ENCODE measurements around the gene PKNOX1.
"Not testable (repeated sequence)": the region's sequence is repeated elsewhere in the genome, so short reads cannot be mapped to it uniquely, and the experiment has no call there.

PKNOX1 gene

DNA sequence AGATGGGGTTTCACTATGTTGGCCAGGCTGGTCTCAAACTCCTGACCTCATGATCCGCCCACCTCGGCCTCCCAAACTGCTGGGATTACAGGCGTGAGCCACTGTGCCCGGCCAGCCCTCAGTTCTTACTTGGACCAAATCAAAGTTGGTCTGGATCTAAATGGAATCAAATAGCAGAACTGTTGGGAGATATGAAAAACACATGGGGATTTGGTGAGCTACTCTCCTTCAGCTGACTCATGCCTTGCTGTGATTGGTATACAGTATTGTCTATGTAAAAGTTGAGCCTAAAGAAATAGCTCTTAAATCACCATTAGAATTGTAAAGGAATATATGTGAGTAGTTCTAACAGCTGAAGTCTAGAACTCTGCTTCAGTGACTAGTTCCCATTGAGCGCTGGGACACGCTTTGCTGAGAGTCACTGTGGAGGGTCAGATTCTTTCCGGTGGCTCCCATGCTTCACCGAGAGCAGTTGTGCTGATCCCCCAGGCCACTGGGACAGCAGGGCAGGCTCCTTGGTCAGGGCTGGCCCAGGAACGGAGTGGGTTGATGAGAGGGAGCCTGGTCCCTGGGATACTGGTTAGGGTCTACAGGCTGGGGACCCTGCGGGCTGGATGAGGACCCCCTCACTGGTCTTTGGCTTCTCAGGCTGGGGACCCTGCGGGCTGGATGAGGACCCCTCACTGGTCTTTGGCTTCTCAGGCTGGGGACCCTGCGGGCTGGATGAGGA lies 14.0 kb downstream of the PKNOX1 start:
- DNase-seq: no peak

DNA sequence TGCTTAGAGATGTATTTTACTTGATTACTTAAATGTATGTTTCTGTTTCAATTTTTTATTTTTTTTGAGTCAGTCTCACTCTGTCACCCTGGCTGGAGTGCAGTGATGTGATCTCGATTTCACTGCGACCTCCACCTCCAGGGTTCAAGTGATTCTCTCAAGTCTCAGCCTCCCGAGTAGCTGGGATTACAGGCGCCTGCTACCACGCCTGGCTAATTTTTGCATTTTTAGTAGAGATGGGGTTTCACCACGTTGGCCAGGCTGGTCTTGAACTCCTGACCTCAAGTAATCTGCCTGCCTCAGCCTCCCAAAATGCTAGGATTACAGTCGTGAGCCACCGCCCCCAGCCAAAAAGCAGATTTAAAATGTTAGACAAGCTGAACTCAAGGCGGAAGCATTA lies 15.0 kb downstream of the PKNOX1 start:
- not testable (repeated sequence) for DNase-seq

DNA sequence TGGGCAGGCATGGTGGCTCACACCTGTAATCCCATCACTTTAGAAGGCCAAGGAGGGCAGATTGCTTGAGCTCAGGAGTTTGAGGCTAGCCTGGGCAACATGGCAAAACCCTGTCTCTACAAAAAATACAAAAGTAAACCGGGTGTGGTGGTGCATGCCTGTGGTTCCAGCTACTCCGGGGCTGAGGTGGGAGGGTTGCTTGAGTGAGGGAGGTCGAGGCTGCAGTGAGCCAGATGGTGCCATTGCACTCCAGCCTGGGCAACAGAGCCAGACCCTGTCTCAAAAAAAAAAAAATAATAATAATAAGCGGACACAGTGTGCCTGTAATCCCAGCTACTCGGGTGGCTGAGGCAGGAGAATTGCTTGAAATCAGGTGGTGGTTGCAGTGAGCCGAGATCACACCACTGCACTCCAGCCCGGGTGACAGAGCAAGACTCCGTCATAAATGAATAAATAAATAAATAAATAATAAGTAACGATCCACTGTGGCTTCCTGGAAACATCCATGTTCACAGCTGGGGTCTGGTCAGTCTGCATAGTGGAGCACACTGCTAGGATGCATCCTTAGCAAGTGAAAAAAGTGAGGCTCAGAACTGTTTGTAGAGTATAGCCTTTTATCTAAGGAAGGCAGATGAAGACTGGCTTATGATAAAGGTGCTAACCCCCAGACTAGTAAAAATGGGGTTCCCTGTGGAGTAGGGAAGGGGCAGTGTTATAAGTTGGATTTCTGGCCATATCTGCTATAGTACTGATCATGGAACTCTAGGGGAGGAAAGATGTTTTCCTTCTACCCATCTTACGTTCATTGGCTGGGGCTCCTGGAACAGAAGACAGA lies 15.7 kb downstream of the PKNOX1 start:
- peak; percentile 38 for DNase-seq

DNA sequence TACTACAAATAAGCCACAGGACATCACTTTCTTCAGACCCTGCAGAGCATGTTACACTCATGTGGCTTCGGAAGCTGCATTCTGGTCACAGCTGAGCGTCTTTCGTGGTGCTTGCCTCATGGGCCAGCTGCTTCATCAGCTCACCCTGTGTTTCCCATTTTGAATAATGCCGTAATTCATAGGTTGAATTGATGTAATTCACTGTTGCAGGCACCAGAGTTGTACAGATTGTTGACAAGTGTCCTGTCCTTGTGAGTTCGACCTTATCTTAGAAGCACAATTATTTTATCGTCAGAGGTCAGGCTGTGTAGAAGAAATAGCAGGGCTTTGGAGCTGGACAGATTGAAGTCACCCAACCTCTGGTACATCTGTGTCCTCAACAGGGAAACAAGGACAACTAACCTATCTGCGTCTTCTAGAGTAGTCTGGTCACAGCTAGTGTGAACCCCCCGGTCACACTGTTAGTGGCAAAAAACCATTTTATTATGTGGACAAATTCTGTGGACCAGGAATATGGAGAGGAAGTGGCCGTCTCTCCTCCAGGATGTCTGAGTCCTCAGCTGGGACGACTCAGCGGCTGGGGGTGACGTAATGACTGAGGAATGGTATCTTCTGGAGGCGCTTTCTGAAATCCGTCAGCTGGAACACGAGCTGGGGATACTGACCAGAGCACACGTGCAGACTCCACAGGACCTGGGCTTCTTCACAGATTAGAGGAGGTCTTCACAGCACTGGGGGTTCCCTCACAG lies 17.8 kb downstream of the PKNOX1 start:
- peak; percentile 71 for DNase-seq

DNA sequence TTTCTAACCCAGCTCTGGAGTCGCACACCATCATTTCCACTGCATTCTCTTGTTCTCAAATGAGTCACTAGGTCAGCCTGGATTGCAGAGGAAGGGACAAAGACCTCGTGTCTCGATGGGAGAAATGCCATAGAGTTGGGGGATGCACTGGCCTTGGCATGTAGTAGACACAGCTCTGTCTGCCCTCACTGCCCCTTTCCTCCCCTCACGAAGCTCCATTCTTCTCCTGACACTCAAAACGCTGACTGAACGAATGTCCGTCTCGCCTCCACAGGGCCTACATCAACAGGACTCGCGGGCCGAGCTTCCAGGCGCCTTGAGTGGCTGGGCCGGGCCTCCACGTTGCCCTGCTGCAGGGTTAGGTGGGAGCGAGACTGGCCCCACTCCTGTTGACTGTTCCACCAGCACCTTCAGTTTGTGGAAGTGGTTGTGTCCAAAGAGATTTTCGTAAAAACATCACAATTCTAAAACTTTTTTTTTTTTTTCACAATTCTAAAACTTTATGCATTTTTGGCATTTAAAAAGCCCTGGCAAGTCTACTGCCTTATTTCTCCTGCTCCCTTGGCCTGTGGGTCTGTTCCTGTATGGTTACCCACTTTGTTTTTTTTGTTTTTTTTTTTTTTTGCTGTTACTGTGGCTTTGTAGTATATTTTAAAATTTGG lies 18.8 kb downstream of the PKNOX1 start:
- peak; percentile 16 for DNase-seq

DNA sequence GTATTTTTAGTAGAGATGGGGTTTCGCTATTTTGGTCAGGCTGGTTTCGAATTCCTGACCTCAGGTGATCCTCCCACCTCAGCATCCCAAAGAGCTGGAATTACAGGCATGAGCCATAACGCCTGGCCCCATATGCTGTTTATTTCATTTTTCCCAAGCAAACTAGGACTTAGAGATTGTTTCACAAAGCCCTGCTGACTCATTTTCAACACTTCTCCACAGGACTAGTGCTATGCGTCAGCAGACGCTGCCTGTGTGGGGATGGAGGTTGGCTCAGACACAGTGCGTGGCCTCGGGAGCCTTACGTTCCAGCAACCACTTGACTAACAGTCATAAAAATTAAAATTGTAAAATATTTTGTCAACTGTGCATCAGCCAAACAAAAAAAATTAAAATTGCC lies 22.7 kb downstream of the PKNOX1 start:
- no peak for DNase-seq

DNA sequence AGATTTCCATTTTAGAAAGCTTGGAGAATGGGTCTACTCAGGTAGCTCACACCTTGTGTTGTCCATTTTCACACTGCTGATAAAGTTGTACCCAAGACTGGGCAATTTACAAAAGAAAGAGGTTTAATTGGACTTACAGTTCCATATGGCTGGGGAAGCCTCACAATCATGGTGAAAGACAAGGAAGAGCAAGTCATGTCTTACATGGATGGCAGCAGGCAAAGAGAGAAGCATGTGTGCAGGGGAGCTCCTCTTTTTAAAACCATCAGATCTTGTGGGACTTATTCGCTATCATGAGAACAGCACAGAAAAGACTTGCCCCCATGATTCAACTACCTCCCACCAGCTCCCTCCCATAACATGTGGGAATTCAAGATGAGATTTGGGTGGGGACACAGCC lies 23.6 kb downstream of the PKNOX1 start:
- not testable (repeated sequence) for DNase-seq

DNA sequence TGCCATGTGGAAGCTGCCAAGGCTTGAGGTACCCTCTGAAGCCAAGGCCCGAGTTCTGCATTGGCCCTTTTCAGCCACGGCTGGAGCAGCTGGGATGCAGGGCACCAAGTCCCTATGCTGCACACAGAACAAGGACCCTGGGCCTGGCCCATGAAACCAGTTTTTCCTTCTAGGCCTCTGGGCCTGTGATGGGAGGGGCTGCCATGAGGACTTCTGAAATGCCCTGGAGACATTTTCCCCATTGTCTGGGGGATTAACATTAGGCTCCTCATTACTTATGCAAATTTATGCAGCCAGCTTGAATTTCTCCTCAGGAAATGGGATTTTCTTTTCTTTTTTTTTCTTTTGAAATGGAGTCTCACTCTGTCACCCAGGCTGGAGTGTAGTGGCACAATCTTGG lies 24.8 kb downstream of the PKNOX1 start:
- DNase-seq: not testable (repeated sequence)

DNA sequence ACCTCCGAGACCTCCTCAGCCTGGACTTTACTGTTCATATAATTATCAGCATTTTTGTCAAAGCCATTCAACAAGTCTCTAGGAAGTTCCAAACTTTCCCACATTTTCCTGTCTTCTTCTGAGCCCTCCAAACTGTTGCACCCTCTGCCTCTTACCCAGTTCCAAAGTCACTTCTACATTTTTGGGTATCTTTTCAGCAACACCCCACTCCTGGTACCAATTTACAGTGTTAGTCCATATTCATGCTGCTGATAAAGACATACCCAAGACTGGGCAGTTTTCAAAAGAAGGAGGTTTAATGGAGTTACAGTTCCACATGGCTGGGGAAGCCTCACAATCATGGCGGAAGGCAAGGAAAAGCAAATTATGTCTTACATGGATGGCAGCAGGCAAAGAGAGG lies 25.7 kb downstream of the PKNOX1 start:
- not testable (repeated sequence) for DNase-seq

DNA sequence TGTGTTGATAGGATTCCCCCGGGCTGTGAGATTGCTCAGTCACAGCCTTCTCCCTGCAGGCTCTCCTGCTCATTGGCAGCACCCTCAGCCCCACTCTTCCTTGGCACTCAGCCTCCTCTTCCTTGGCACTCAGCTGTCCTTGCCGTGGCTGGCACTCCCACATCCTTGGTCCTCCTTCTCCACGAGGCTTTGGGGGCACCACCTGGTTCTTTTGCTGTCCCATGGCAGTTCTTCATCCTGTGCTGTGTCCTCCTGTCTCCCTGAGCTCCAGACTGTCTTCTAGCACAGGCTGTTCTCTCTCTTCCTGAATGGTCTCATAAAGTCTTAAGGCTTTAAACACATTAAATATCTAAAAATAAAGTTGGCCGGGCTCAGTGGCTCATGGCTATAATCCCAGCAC lies 27.0 kb downstream of the PKNOX1 start:
- no peak for DNase-seq

DNA sequence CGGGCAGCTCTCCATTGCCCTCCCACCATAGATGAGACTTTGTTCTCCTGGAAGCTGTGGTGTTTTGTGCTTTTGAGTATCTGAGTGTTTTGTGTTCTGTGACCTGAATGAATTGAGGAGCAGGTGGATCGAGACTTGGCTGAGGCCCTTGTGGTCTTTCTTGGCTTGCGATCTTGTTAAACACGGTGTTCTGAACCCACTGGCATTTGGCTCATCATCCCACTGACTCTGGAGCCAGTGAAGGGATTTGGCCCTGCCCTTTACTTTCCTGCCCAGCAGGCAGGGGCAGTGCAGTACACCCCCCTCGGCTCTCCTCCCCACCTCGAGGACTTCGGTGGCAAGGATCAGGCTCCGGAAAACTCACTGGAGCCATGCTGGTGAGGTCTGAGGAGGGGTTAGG lies 30.6 kb downstream of the PKNOX1 start:
- DNase-seq: no peak

DNA sequence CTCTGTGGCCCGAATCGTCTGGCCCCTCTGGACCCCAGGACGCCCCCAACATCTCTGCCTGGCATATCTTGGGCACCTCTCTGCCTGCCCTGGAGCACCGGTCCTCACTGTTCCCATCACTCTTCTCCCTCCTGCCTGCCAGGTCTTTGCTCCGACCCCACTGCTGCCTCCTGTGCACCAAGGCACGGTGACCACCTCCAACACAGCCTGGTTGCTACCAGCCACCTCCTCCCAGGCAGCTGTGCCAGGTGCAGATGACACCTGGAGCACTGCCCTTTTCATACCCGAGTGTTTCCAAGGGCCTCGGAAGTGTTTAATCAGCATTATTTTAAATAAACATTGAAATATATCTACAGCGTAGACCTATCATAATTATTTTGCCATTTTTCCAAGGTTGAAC lies 31.3 kb downstream of the PKNOX1 start:
- DNase-seq: no peak

DNA sequence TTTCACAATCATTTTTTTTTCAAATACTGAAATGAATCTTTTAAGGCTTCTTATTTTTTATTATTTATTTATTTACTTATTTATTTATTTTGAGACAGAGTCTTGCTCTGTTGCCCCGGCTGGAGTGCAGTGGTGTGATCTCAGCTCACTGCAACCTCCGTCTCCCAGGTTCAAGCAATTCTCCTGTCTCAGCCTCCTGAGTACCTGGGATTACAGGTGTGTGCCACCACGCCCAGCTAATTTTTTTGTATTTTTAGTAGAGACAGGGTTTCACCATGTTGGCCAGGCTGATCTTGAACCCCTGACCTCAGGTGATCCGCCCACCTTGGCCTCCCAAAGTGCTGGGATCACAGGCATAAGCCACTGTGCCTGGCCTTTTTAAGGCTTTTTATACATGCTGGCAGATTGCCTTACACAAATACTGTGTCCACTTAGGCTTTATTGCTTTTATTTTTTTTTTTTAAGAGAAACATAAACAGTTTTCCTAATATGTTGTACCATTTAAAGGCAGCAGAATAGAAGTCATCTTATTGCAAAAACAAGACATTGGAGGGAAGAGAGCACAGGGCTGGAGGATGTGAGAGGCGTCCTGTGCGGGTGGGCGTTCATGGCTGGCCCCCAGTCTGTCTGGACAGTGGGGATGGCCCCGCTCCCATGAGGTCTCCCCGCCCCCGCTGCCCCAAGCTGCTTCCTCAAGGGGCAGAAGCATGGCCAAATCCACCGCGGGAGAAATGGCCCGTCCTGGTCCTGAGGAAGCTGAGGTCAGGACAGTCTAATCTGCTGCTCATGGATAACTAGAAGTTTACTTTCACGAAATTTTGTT lies 31.9 kb downstream of the PKNOX1 start:
- not testable (repeated sequence) for DNase-seq

DNA sequence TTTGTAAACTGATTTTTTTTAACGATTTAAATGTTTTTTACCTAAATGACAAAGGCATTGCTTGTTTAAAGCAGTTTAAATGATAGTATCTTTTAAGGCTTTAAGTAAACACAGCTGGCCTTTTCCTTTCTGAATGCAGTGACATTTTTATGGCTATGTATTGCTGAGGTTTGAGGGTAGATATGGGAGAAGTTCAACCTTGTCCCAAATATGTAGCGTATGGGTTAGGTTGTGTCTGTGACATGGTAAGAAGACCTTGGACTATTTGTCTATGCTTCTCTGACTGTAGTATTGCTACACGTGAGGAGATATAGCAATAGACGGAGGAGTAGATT lies 32.5 kb downstream of the PKNOX1 start:
- no peak for DNase-seq

DNA sequence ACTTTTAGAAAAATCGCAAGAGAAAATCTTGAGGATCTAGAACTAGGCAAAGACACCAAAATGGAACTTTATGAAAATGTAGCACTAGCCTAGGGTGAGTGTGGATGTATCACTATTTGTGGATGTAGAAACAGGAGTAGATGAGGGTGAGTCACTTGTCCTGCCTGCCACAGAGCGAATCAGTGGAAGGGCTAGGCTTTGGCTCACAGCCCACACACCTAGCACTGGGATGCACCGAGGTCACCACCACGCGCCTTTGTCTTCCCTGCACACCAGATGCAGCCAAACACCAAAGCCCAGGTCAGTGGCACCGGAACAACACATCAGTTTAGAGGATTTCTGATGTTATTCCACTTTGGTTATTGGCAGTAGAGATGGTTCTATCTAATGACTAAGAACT lies 38.2 kb downstream of the PKNOX1 start:
- DNase-seq: no peak

DNA sequence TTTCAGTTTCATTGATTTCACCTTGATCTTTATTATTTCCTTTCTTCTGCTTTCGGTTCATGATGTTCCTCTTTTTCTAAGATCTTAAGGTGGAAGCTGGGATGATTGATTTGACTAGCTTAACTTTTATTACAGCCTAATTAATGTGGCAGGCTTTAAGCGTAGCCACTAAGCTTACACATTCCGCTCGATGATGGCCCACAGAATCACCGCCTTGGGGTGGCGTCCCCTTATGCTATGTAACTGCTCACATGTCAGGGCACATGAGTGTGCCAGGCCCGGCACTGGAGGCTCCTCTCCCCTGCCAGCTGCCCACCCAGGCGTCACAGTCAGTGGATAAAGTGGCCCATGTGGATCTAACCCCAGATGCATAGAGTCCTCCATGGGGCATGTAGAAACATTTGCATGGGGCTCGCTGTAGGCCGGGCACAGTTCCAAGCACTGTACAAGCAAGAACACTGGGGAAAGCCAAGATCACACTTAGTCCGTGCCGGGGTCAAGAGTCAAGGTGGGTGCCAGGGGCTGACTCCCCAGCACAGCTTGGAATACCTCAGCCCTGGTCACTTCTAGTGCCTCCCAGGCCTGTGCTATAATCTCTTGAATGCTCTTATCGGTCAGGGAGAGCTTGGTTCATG lies 41.7 kb downstream of the PKNOX1 start:
- DNase-seq: no peak

DNA sequence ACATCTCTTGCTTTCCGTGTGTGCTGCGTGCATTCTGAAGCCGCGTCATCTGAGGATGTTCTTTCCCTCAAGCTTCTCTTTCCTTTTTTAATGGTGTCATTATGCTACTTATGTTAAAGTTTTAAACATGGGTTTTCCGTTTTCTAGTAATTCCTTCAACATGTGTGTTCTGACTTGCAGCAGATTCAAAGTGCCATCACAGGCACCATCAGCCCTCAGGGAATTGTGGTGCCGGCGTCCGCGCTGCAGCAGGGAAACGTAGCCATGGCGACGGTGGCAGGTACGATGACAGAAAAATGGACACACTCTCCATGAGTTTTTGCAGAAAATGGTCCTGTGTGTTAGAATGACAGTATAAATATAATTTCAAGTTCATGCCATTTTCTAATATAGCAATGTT lies 42.4 kb downstream of the PKNOX1 start:
- DNase-seq: peak; percentile 53

DNA sequence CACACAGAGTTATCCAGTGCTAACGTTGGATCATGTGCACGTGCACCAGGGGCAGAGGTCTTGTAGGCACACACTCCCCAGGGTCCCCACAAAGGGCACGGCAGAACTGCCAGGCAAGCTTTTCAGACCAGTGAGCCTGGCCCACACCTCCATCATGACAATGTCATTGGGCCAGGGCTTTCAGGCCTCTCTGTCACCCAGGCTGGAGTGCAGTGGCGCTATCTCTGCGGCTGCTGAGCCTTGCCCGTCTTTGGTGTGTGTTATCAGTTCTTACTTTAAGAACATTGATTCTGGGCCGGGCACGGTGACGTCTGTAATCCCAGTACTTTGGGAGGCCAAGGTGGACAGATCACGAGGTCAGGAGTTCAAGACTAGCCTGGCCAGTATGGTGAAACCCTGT lies 44.2 kb downstream of the PKNOX1 start:
- no peak for DNase-seq

DNA sequence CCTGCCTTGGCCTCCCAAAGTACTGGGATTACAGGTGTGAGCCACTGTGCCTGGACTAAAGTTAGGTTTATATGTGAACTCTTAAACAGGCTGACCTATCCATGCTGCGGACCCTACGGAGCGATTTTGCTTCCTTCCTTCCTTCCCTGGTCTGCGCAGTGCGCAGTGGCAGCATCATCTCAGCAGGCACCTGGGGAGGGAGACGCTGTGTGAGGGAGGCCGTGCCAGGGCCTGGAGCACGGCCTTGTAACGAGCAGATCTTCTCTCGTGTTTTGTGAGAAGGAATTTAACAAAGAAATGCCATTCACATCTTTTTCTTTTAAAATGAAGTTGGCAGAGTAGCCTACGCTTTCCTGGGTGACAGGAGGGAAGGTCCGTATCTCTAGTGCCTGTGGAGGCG lies 45.8 kb downstream of the PKNOX1 start:
- DNase-seq: no peak

DNA sequence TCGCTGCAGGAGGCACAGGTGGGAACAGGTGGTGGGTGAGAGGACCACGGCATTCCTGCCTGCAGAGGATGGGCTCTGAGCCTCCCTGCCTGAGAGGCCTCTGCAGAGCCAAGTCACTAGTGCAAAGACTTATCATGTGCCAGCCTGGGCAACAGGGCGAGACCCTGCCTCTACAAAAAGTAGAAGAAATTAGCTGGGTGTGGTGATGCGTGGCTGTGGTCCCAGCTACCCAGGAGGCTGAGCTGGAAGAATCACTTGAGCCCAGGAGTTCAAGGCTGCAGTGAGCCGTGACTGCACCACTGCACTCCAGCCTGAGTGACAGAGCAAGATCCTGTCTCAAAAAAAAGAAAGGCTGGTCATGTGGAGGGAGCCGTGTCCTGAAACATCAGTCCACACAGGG lies 46.4 kb downstream of the PKNOX1 start:
- no peak for DNase-seq

DNA sequence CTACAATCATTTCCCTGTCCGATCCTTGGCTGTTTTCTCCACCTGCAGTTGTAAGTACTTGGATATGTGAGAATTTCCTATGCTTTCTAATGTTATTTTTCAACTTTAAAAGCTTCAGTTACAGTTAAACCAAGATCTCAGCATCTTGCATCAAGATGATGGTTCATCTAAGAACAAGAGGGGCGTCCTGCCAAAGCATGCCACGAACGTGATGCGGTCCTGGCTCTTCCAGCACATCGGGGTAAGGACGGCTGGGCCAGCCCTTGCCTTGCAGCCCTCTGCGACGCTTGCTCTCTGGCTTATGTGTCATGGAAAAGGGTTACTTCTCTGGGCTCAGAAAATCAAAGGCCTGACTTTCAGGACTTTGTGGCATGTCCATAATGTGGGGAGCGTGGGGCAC lies 46.8 kb downstream of the PKNOX1 start:
- no peak for DNase-seq
